Right lobe of liver (tissue), 4 donors: ENCODE results near the gene NDUFA8.

Experiments
- POLR2A ChIP-seq: fragments of 450-650 bp; IDR thresholded peaks from one replicate; pipeline ENCODE4 v1.6.1; 2017; ENCODE audit warnings: antibody characterized with exemption, mild to moderate bottlenecking
- TF ChIP-seq, protein P1 (sequence below), 4 donors: fragments of 200-600 bp in 3 of 4; fragments of 450-650 bp in 1 of 4; IDR thresholded peaks; one replicate each; pipeline versions ENCODE4 v1.5.1 to v1.8.0; 2016 to 2022; ENCODE audit warnings: antibody characterized with exemption in 4 of 4, mild to moderate bottlenecking in 2 of 4
- donor health status: DM: no; HTN: no; CAD: no.
- donor health status: DM: no; HTN: no; CAD: no.
- donor health status: DM: no; HTN: yes; CAD: no.

GRCh38 chr9:122133263-122133983 is 26.2 kb downstream of the NDUFA8 start:
- TF ChIP-seq, protein P1, sequence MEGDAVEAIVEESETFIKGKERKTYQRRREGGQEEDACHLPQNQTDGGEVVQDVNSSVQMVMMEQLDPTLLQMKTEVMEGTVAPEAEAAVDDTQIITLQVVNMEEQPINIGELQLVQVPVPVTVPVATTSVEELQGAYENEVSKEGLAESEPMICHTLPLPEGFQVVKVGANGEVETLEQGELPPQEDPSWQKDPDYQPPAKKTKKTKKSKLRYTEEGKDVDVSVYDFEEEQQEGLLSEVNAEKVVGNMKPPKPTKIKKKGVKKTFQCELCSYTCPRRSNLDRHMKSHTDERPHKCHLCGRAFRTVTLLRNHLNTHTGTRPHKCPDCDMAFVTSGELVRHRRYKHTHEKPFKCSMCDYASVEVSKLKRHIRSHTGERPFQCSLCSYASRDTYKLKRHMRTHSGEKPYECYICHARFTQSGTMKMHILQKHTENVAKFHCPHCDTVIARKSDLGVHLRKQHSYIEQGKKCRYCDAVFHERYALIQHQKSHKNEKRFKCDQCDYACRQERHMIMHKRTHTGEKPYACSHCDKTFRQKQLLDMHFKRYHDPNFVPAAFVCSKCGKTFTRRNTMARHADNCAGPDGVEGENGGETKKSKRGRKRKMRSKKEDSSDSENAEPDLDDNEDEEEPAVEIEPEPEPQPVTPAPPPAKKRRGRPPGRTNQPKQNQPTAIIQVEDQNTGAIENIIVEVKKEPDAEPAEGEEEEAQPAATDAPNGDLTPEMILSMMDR (IDR thresholded peaks at IDR 0.05): no peak
- TF ChIP-seq POLR2A: no peak
